ENCODE data around the gene COL4A2.

Gene COL4A2

GRCh38 chr13:110365876-110366275 lies 58.8 kb downstream of the COL4A2 start:
- DNase-seq = no peak
- in situ Hi-C loops (cut with MboI; ENCODE audit: low pct_unique_long_range_greater_than_20kb, low sequenced_read_pairs) = no loop called here

GRCh38 chr13:110366733-110367132 lies 59.6 kb downstream of the COL4A2 start:
- in situ Hi-C loops (cut with MboI; ENCODE audit: low pct_unique_long_range_greater_than_20kb, low sequenced_read_pairs) = no loop called here
- no peak for DNase-seq

- no peak for DNase-seq
- in situ Hi-C loops (cut with MboI; ENCODE audit: low pct_unique_long_range_greater_than_20kb, low sequenced_read_pairs) = no loop called here
These were observed 60.5 kb downstream of the COL4A2 start for GRCh38 chr13:110367620-110368019.

DNA sequence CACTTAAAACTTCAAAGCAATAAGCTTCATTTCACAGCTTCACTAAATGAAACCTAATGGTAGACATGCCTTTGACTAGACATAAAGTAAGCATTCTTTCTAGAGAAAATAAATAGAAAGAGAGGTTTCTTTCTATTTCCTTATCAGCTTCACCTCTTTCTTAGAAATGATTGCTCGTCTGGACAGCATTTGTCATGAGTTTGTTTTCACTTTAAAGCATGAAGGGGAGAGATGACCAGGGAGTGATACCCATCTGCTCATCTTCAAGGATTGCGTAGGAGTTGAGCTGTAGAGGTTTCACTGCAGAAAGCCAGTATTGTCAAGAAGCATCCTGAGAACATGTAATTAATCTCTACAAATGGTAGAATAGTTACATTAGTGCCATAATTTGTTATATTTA lies 61.3 kb downstream of the COL4A2 start:
- in situ Hi-C loops (cut with MboI; ENCODE audit: low pct_unique_long_range_greater_than_20kb, low sequenced_read_pairs) = no loop called here
- DNase-seq = no peak

- no peak for DNase-seq
These were observed 62.3 kb downstream of the COL4A2 start for GRCh38 chr13:110369400-110369799.

GRCh38 chr13:110371550-110372465 lies 64.7 kb downstream of the COL4A2 start:
- DNase-seq = no peak
- in situ Hi-C loops (cut with MboI; ENCODE audit: low pct_unique_long_range_greater_than_20kb, low sequenced_read_pairs) = no loop called here

More at GRCh38 chr13:110369400-110369799, 62.3 kb downstream of the COL4A2 start:
- in situ Hi-C loops (cut with MboI; ENCODE audit: low pct_unique_long_range_greater_than_20kb, low sequenced_read_pairs) = no loop called here

DNA sequence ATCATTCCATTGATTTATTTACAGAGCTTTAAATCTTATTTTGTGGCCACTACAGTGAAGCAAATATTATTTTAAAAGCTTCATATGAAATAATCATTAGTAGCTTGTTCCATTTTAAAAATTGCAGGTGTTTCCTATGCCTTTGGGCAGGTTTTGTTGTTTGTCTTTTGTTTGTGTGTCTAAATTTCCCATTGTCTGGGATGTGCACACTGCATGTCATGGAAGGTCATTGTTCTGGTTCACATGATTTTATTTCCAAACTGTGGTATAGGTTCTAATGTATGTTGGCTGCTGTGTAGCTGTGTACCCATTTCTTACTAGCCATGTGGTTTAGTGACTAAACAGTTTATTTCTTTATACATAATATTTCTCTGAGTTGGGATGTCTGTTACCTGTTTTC lies 65.6 kb downstream of the COL4A2 start:
- in situ Hi-C loops (cut with MboI; ENCODE audit: low pct_unique_long_range_greater_than_20kb, low sequenced_read_pairs) = no loop called here
- no peak for DNase-seq

- in situ Hi-C loops (cut with MboI; ENCODE audit: low pct_unique_long_range_greater_than_20kb, low sequenced_read_pairs) = no loop called here
- DNase-seq = no peak
These were observed 66.5 kb downstream of the COL4A2 start for GRCh38 chr13:110373617-110374016.

DNA sequence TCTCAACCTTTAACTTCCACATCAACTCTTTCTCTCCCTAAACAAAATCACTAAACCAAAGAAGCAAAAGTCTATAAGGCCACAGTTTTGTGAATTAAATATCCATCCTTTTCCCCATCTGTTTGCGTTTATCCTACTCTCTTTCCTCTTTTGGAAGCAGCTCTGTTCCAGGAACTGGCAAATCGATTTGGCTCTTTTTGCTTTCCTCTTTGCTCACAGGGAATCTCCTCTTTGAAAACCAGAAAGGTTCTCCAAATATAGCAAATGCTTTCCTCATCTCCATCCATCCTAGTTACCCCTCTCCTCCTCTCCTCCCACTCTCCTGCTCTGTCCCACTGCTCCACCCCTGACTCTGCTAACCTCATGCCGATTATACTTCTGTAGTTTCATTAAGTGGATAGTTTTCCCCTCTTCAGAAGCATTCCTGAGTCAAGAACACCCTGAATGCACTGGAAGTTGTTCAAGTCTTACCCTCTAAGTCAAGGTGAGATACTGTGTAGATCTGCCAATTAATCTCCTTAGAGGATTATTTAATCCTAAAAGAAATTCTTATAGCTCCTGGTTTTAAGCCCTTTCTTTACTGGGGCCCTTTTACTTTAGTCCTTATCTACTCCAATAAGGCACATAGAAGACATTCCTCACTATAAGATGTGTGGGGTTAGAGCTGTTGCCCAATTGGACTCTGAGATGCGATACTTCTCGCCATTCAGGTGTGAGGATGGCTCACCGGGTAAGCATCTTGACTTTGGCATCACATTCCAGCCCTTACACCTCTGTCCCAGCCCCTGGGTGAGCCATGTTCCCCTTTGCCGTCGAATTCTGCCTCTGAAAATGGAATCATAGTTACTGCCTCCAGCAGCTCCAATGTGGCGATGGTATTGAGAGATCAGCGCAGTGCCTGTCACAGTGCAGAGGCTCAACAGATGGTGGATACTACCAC lies 67.6 kb downstream of the COL4A2 start:
- DNase-seq = no peak
- in situ Hi-C loops (cut with MboI; ENCODE audit: low pct_unique_long_range_greater_than_20kb, low sequenced_read_pairs) = no loop called here

- no peak for DNase-seq
These were observed 69.0 kb downstream of the COL4A2 start for GRCh38 chr13:110376120-110376519.

DNA sequence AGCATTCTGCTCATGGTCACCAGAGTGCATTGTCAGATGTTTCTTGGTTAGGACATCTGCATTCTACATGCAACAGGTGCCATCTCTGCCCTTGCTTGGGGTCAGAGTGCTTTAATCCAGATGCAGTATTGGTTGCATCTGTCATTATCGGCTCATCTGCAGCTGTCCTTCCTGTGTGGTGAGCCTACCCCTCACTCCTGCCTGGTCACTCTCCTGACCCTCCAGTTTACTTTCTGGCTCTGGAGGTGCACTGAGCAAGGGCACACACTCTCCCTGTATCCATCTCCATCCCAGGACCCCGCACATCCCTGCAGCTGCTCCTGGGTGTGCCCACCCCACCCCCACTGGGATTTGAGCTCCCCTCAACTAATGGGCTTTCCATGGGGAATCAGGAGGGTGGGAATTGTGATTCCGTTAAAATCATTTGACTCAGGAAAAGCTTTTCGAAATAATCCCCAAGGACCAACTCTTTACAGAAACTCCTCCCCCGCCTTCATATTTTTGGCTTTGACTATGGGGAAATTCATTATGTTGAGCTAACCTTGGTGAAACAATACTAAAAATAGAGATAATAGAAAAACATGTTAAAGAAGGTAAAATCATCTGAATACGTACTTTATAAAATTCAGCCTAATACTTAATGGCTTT lies 70.2 kb downstream of the COL4A2 start:
- DNase-seq = no peak
- in situ Hi-C loops (cut with MboI; ENCODE audit: low pct_unique_long_range_greater_than_20kb, low sequenced_read_pairs) = no loop called here

More at GRCh38 chr13:110376120-110376519, 69.0 kb downstream of the COL4A2 start:
- in situ Hi-C loops (cut with MboI; ENCODE audit: low pct_unique_long_range_greater_than_20kb, low sequenced_read_pairs) = no loop called here

DNA sequence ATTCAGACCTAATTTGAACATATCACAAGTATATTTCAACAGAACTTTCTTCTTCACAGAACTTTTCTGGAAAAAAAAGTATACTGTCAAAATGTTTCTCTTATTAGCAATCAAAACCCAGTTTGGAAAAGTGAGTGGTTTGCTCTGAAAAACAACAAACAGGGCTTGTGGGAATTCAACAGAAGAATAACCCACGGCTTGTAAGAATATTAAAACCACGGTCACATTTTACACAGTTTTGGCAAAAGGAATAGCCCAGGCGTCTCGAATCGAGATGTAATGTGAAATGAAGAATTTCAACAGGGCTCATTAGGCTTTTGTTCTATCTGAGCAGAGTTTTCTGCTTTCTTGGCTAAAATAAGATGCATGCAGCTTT lies 70.7 kb downstream of the COL4A2 start:
- DNase-seq = no peak
- in situ Hi-C loops (cut with MboI; ENCODE audit: low pct_unique_long_range_greater_than_20kb, low sequenced_read_pairs) = no loop called here

DNA sequence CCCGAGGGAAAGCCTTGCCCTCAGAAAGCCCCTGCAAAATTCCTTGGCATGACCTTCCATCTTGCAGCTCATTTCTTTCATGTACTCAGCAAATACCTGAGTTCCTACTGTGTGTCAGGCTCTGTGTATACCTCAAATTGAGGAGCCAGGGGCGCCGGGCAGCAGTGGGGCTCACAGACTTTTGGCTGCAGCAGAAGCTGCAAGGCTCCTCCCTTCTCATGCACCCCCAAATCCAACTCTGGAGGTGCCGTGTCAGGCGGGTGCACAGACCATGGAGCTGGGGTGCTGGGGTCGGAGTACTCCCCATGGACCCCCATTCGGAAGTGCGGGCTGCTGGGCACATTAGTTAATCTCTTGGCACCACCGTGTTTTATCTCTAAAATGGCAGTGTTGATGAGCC lies 72.3 kb downstream of the COL4A2 start:
- in situ Hi-C loops (cut with MboI; ENCODE audit: low pct_unique_long_range_greater_than_20kb, low sequenced_read_pairs) = no loop called here
- DNase-seq = no peak

DNA sequence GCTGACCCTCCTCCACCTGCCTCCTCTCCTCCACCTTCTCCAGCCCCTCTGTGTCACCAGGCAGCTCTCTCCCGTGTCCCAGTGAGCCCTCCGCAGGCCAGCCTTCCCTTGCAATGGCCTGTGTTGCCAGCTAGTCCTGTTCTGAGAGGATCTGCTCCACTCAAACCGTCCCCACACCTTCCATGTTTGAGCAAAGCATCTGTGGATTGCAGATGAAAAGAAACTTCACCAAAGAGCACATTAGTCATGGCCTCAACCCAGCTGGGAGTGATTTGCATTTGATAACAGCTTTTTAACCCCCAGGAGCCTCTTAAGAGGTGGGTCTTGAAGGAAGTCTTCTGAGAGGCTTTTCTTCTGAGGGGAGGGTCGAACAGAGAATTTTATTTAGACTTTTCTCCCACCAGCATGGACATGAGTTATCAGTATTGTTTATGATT lies 72.8 kb downstream of the COL4A2 start:
- in situ Hi-C loops (cut with MboI; ENCODE audit: low pct_unique_long_range_greater_than_20kb, low sequenced_read_pairs) = no loop called here
- DNase-seq = no peak

- DNase-seq = no peak
- in situ Hi-C loops (cut with MboI; ENCODE audit: low pct_unique_long_range_greater_than_20kb, low sequenced_read_pairs) = no loop called here
These were observed 73.4 kb downstream of the COL4A2 start for GRCh38 chr13:110380359-110381028.

DNA sequence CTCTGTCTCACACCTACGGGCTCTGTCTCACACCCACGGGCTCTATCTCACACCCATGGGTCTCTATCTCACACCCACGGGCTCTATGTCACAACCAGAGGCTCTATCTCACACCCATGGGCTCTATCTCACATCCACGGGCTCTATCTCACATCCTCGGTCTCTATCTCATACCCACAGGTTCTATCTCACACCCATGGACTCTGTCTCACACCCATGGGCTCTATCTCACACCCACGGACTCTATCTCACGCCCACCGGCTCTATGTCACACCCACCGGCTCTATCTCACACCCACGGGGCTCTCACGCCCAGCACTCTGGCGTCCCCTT lies 73.9 kb downstream of the COL4A2 start:
- in situ Hi-C loops (cut with MboI; ENCODE audit: low pct_unique_long_range_greater_than_20kb, low sequenced_read_pairs) = no loop called here

DNA sequence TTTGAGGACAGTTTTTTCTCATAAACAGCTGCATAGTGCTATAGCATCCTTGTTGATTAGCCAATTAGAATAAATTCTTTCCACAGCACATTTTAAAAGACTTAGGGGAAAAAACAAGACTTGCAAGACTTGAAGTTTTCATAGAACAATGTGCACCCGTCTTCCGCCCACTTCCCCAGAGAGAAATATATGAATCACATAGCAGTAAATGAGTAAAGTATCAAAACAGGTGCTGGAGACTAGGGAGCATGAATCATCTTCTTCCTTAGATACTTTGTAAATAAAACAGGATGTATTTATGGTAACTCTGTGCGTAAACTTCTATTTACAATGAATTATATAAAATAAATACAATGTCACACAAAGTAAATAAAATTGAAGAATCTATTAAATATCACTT lies 75.1 kb downstream of the COL4A2 start:
- in situ Hi-C loops (cut with MboI; ENCODE audit: low pct_unique_long_range_greater_than_20kb, low sequenced_read_pairs) = no loop called here
- DNase-seq = no peak

More for the DNA sequence above, 73.9 kb downstream of the COL4A2 start:
- DNase-seq = no peak

DNA sequence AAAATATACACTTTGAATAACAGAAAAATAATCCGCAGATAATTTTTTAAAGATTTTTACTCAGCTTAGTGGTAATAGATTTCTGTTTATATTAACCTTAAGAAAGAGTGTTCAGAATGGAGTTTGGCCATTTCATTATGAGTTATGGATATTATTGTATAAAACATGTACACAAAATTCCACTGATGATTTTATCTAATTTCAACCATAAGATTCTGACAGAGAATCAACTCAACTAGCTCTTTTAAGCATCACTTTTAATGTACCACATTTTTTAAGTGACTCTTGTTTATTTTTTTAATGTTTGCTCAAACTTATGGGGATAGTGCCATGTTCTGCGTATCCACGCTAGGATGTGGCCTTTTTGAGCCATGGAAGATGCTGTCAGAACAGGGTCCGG lies 75.7 kb downstream of the COL4A2 start:
- no peak for DNase-seq
- in situ Hi-C loops (cut with MboI; ENCODE audit: low pct_unique_long_range_greater_than_20kb, low sequenced_read_pairs) = no loop called here

GRCh38 chr13:110387451-110388107 lies 80.5 kb downstream of the COL4A2 start:
- in situ Hi-C loops (cut with MboI; ENCODE audit: low pct_unique_long_range_greater_than_20kb, low sequenced_read_pairs) = no loop called here
- DNase-seq = peak; percentile 13

All from KBM-7 (cell line).